Central memory CD8-positive, alpha-beta T cell (primary cell): ENCODE measurements around the gene DLGAP1.

Source experiments
- ATAC-seq: fragments of 150-1000 bp; cut with Tn5 transposase; replicated peaks from 2 replicates; pipeline ENCODE4 v1.10.0; 2022; ENCODE audit warnings: mild to moderate bottlenecking, moderate FRiP score, moderate number of reproducible peaks; ENCODE audit not compliant: poor library complexity, severe bottlenecking; ENCODE audit errors: extremely low read depth
- DNase-seq, 2 donors: peaks; one replicate each; pipeline ENCODE4 v3.0.0; 2021; ENCODE audit warnings: low spot score in 2 of 2
- H3K27ac Mint-ChIP-seq: one replicate; pipeline ENCODE4 v1.8.0; 2022; ENCODE audit warnings: low read depth, mild to moderate bottlenecking, moderate library complexity, mixed read lengths
- H3K27me3 Mint-ChIP-seq: one replicate; pipeline ENCODE4 v1.8.0; 2022; ENCODE audit warnings: mixed read lengths
- H3K36me3 Mint-ChIP-seq: one replicate; pipeline ENCODE4 v1.8.0; 2022; ENCODE audit warnings: mild to moderate bottlenecking, moderate library complexity, mixed read lengths; ENCODE audit not compliant: insufficient read depth
- H3K4me1 Mint-ChIP-seq: one replicate; pipeline ENCODE4 v1.8.0; 2022; ENCODE audit warnings: mixed read lengths
- H3K4me3 Mint-ChIP-seq: one replicate; pipeline ENCODE4 v1.8.0; 2022; ENCODE audit warnings: mild to moderate bottlenecking, moderate library complexity, mixed read lengths
- H3K9me3 Mint-ChIP-seq: one replicate; pipeline ENCODE4 v1.8.0; 2022; ENCODE audit warnings: mixed read lengths

Gene DLGAP1

DNA sequence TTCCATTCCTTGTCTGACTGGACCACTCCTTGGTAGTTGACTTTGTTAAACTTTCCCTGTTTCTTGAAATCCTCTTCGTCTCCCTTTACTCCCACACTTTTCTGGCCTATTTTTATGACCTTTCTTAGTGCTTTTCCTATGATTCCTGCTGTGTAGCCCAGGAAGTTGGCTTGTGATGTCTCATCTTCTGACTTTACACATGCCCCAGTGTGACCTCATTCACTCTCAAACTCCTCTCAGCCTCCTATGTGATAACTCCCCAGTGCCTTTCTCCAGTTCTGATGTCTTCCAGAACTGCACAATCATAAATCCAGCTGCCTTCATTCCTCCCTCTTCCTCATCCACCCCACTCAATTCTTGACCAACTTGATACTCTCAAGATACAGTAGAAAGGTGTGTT lies 597.6 kb downstream of the DLGAP1 start:
- Mint-ChIP-seq H3K4me1 (no peaks in the 10 kb centered on the region), H3K36me3 (no peaks in the 10 kb centered on the region), H3K27me3 (peaks cover 24% of the 10 kb centered on the region), H3K9me3 (no peaks in the 10 kb centered on the region), H3K27ac (no peak overlapping the region), H3K4me3 (no peak overlapping the region)
- ATAC-seq (no peak), DNase-seq (no peak)

GRCh38 chr18:3855966-3856365 lies 599.1 kb downstream of the DLGAP1 start:
- Mint-ChIP-seq H3K27me3 (peaks cover 15% of the 10 kb centered on the region), H3K36me3 (peaks cover 2% of the 10 kb centered on the region), H3K4me3 (no peak overlapping the region), H3K27ac (no peak overlapping the region), H3K9me3 (no peaks in the 10 kb centered on the region), H3K4me1 (no peaks in the 10 kb centered on the region)
- DNase-seq = no peak
- ATAC-seq = no peak

DNA sequence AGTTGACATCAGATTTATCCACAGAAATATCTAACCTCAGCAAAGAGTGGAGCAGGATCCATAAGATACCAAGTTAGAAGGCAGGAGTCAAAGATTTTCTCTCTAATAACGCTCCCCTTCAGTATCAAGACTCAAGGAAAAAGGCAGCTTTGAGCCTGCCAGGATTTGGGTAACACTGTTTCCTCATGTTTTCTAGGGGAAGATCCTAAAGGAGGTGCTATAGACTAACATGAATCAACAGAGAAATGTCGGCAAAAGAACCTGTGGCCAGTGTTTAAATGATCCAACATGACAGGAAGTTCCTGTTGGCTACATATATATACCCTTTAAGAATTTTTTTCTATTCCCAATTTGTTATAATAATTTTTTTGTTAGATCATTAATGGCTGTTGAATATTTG lies 602.8 kb downstream of the DLGAP1 start:
- H3K4me3 Mint-ChIP-seq = no peak overlapping the region
- DNase-seq = no peak
- peaks cover 25% of the 10 kb centered on the region for H3K27me3 Mint-ChIP-seq
- H3K4me1 Mint-ChIP-seq = no peaks in the 10 kb centered on the region
- H3K27ac Mint-ChIP-seq = no peak overlapping the region
- ATAC-seq = no peak
- H3K9me3 Mint-ChIP-seq = peaks cover 5% of the 10 kb centered on the region
- H3K36me3 Mint-ChIP-seq = peaks cover 2% of the 10 kb centered on the region

DNA sequence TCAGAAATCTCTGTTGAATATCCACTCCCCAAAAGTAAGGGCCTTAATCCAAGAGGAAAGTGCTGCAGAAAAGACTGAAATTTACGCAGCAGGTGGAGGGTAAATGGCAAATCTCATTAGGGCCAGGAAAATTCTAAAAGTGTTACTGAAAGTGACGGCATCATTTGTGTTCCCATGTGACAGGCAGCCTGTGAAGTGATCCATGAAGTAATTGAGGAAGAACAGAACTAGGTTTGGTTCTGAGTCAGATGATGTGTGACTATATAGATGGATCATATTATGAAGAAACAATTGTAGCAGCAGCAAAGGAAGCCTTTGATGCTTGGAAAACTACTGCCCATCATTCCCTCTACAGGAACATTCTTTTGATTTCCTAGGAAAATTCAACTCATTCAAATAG lies 603.9 kb downstream of the DLGAP1 start:
- ATAC-seq (no peak), DNase-seq (no peak)
- peaks cover 5% of the 10 kb centered on the region for H3K9me3 Mint-ChIP-seq
- peaks cover 2% of the 10 kb centered on the region for H3K36me3 Mint-ChIP-seq
- peaks cover 30% of the 10 kb centered on the region for H3K27me3 Mint-ChIP-seq
- no peak overlapping the region for H3K4me3 Mint-ChIP-seq
- H3K4me1 Mint-ChIP-seq = no peaks in the 10 kb centered on the region
- H3K27ac Mint-ChIP-seq = no peak overlapping the region

DNA sequence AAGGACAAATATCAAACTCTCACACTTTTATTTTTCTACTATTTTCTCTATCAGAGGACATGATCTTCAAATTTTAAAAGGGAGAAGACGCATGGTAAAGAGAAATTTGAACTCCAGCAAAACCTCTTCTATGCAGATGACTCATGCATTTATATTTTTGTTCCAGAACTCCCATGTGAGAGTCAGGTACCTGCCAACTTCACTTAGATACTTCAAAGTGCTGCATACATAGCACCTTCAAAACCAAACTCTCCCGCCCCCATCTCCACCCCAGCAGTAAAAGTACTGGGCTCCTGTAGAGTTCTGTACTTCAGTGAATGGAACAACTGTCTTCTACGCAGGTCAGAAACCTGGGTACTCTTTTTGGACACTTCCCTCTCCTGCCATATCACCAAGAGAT lies 606.8 kb downstream of the DLGAP1 start:
- Mint-ChIP-seq H3K4me3 (no peak overlapping the region), H3K9me3 (peaks cover 5% of the 10 kb centered on the region), H3K36me3 (peaks cover 2% of the 10 kb centered on the region), H3K27me3 (peaks cover 29% of the 10 kb centered on the region), H3K4me1 (no peaks in the 10 kb centered on the region), H3K27ac (no peak overlapping the region)
- ATAC-seq = no peak
- no peak for DNase-seq

GRCh38 chr18:3845161-3845560 lies 609.9 kb downstream of the DLGAP1 start:
- Mint-ChIP-seq H3K36me3 (no peaks in the 10 kb centered on the region), H3K27me3 (peaks cover 50% of the 10 kb centered on the region), H3K4me3 (no peak overlapping the region)

DNA sequence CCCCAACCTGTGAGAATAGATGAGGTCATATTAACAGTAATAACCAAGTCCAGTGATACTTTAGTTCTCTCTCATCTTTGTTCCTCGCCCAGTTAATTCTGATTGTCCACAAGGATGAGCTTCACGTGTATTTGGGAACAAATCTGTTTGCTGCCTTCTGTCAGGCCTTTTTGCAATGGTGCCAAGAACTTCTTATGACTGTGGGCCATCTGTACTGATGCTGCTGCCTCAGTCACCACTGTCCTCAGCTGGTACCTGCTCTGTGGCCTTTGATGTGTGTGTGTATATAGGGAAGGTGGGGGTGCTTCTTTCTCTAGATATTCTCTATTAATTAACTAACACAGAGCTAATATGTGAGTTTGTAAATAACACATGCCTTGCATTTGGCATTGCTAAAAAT lies 612.3 kb downstream of the DLGAP1 start:
- H3K27ac Mint-ChIP-seq = no peak overlapping the region
- no peaks in the 10 kb centered on the region for H3K36me3 Mint-ChIP-seq

More at GRCh38 chr18:3845161-3845560, 609.9 kb downstream of the DLGAP1 start:
- DNase-seq (no peak), ATAC-seq (no peak)
- Mint-ChIP-seq H3K4me1 (no peaks in the 10 kb centered on the region), H3K27ac (no peak overlapping the region), H3K9me3 (peaks cover 5% of the 10 kb centered on the region)

GRCh38 chr18:3840766-3841165 lies 614.3 kb downstream of the DLGAP1 start:
- H3K4me3 Mint-ChIP-seq = no peak overlapping the region
- DNase-seq (no peak), ATAC-seq (no peak)
- H3K4me1 Mint-ChIP-seq = no peaks in the 10 kb centered on the region
- H3K27me3 Mint-ChIP-seq = peaks cover 39% of the 10 kb centered on the region
- H3K36me3 Mint-ChIP-seq = no peaks in the 10 kb centered on the region
- no peaks in the 10 kb centered on the region for H3K9me3 Mint-ChIP-seq
- H3K27ac Mint-ChIP-seq = no peak overlapping the region

More for the DNA sequence above, 612.3 kb downstream of the DLGAP1 start:
- Mint-ChIP-seq H3K4me1 (no peaks in the 10 kb centered on the region), H3K4me3 (no peak overlapping the region), H3K9me3 (no peaks in the 10 kb centered on the region), H3K27me3 (peaks cover 49% of the 10 kb centered on the region)
- DNase-seq (no peak), ATAC-seq (no peak)

DNA sequence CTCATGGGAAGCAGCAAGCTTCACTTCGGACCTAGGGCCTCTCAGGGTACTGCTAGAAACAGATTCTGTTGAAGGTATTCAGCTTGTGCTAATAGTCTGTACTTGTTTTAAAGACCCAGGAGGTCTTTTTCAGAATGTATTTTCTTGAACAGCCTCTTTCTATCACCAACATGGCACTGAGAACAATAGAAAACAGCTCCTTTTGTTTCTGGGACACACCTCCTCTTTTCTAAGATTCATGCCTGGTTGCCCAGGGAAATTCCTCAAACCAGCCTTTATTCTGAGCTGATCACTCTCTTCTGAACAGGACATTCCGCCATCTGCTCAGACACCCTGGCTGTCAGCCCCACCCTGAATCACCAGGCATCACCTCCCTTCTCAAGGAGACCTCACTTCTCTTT lies 615.5 kb downstream of the DLGAP1 start:
- Mint-ChIP-seq H3K36me3 (no peaks in the 10 kb centered on the region), H3K4me1 (no peaks in the 10 kb centered on the region), H3K9me3 (no peaks in the 10 kb centered on the region), H3K27ac (no peak overlapping the region), H3K27me3 (peaks cover 39% of the 10 kb centered on the region), H3K4me3 (no peak overlapping the region)
- DNase-seq (no peak), ATAC-seq (no peak)

DNA sequence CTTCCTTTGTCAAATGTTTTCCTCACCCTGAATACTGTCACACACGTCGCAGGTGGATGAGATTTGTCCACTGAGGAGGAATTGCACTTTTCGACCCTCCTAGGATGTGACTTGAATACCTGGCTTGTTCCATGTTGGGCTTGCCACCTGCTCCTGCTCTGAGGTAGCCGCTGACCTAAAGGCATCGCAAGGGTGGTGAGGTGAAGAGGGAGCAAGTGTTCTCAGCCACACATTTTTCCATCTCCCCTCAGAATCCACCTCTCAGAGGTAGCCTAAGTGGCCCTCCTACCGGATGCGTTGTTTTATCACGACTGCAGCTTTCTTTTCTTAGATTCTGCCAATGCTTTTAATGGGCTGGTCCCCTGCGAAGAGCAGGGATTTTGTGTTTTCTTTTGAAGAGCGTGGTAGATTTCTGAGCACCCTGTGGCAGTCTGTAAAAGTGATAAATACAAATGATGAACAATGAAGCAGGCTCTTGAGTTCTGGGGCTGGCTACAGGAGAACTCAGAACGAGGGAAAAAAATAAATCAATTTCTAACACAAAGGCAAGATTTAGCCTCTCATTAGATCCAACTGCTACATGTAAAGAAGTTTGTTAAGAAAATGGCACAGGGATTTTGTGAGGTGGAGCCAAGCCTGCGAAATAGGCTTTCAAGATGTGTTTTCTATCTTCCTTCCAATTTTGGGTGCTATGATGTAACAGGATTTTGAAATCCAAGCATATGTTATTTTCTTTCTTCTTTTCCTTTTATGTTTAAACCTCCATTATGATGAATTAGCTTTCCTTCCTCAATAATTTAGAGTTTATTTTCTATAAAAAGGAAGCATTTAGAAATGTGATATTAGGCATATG lies 618.4 kb downstream of the DLGAP1 start:
- Mint-ChIP-seq H3K9me3 (no peaks in the 10 kb centered on the region), H3K27me3 (peaks cover 21% of the 10 kb centered on the region), H3K27ac (no peak overlapping the region), H3K4me3 (no peak overlapping the region), H3K4me1 (no peaks in the 10 kb centered on the region), H3K36me3 (no peaks in the 10 kb centered on the region)
- DNase-seq (no peak), ATAC-seq (no peak)

DNA sequence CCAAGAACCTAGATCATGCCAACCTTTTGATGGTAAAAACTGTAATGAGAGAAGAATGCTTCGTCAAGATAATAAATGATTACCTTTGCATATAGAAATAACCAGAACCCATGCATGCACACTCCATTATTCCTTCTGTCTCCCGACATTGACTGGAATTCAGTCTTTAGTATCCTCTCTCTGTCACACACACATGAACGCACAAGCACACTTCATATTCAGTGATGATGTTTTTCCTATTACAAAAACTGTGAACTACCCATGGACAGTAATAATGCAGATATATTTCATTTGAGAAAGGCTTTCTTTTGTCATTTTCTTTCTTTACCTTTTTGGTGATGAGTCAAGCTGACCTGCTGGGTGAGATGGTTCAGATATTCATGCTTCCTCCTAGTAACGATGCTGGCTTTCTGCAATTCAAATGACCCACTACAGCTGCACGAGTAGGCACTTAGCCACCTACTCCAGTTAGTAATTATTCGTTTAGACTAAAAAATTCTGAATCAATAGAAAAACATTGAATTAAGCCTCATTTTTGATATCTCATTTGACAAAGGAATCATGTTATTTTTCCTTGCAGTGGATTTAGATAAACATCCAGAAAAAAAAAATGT lies 623.0 kb downstream of the DLGAP1 start:
- no peaks in the 10 kb centered on the region for H3K9me3 Mint-ChIP-seq
- ATAC-seq (no peak), DNase-seq (no peak)
- no peak overlapping the region for H3K27ac Mint-ChIP-seq
- no peak overlapping the region for H3K4me3 Mint-ChIP-seq
- H3K36me3 Mint-ChIP-seq = no peaks in the 10 kb centered on the region
- H3K27me3 Mint-ChIP-seq = no peaks in the 10 kb centered on the region
- H3K4me1 Mint-ChIP-seq = no peaks in the 10 kb centered on the region

DNA sequence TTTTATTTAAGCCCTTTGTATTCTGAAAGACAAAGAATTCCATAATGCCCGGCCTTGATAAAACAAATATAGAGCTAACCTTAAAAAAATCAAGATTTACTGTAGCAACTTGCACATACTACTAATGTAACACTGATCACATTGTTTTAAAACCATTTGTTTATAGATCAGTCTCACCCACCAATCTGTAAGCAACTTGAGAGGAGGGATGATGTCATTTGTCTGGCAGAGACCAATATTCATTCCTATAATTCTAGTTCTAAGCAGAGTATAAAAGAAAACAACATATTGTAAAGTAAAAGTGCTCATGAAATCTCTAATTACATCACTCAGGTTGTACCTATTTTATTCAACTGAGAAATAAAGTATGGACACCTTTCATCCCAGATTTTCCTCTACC lies 624.5 kb downstream of the DLGAP1 start:
- peaks cover 9% of the 10 kb centered on the region for H3K27me3 Mint-ChIP-seq
- H3K4me3 Mint-ChIP-seq = no peak overlapping the region
- H3K27ac Mint-ChIP-seq = no peak overlapping the region
- H3K9me3 Mint-ChIP-seq = no peaks in the 10 kb centered on the region
- ATAC-seq (no peak), DNase-seq (no peak)
- no peaks in the 10 kb centered on the region for H3K4me1 Mint-ChIP-seq
- no peaks in the 10 kb centered on the region for H3K36me3 Mint-ChIP-seq

DNA sequence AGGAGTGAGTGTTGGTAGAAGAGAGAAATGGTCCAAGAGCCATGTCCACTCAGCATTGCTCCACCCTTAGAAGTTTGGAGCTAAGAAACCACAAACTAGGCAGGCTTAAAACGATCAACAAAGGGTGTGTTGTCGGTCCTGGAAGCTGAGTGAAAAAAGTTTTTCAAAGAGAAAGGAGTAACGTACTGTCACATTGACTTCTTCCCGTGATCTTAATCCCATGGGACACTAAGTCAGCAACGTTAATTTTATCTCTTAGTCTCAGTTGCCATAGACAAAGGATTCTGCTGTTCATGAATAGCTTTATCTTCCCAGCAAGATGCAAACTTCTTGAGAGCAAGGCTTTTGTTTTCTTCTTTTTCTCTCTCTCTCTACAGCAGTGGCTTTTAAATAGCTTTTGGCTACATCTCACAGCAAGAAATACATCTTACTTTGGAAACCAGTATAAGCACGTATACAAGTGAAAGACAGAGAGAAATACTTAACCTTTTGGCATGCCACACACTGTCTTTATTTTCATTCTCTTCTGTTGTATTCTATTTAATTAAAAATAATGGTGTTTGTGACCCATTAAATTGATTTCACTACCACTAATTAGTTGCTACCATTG lies 627.8 kb downstream of the DLGAP1 start:
- Mint-ChIP-seq H3K27ac (no peak overlapping the region), H3K4me3 (no peak overlapping the region), H3K27me3 (peaks cover 15% of the 10 kb centered on the region), H3K36me3 (no peaks in the 10 kb centered on the region), H3K4me1 (no peaks in the 10 kb centered on the region), H3K9me3 (no peaks in the 10 kb centered on the region)
- no peak for DNase-seq
- ATAC-seq = no peak
